Cerebellar nuclear complex (tissue), 1 donor: ENCODE data around the gene NR1D1.

Source experiments
- DNase-seq, 2 experiments: peaks; one replicate each; lab custom pipeline; 2025; lab: John Stamatoyannopoulos, UW

NR1D1 gene

GRCh38 chr17:40062329-40063186 lies 37.8 kb downstream of the NR1D1 start, which contains the start of gene THRA:
TSS of gene THRA (plus strand) at chr17:40062965. CDS start at chr17:40074489, 11,524 bp downstream.
- DNase-seq: no peak

- DNase-seq: no peak
Measured at GRCh38 chr17:40061609-40062038, 38.8 kb downstream of the NR1D1 start.

GRCh38 chr17:40060887-40061608 lies 39.3 kb downstream of the NR1D1 start:
- DNase-seq: no peak

- DNase-seq: no peak
Measured at GRCh38 chr17:40059729-40060475, 40.5 kb downstream of the NR1D1 start.

- no peak for DNase-seq
Measured at GRCh38 chr17:40058865-40059264, 41.5 kb downstream of the NR1D1 start.

GRCh38 chr17:40058186-40058784 lies 42.1 kb downstream of the NR1D1 start:
- DNase-seq: no peak

- peak; percentile 88 for DNase-seq
Measured at GRCh38 chr17:40056379-40057015, 43.9 kb downstream of the NR1D1 start.
